Stimulated activated CD4-positive, alpha-beta T cell treated with anti-CD3 and anti-CD28 coated beads, Interleukin-4, amount 100 ng/mL, for 4 hours (primary cell): ENCODE data around the gene OSTF1.

Experiments used
- DNase-seq, 2 experiments: peaks; one replicate each; pipeline ENCODE4 v3.0.0-alpha.2; 2020

OSTF1 gene

GRCh38 chr9:75169623-75170022, 81.3 kb downstream of the OSTF1 start:
- DNase-seq = no peak

- no peak for DNase-seq
Observed at GRCh38 chr9:75170898-75171360, 82.6 kb downstream of the OSTF1 start.

- DNase-seq = no peak
Observed at GRCh38 chr9:75175395-75175794, 87.1 kb downstream of the OSTF1 start.

- no peak for DNase-seq
Observed at GRCh38 chr9:75176037-75176436, 87.7 kb downstream of the OSTF1 start.

- no peak for DNase-seq
Observed at GRCh38 chr9:75181750-75182149, 93.4 kb downstream of the OSTF1 start.

GRCh38 chr9:75183306-75183705, 95.0 kb downstream of the OSTF1 start:
- no peak for DNase-seq

GRCh38 chr9:75184471-75184870, 96.2 kb downstream of the OSTF1 start:
- DNase-seq = no peak

- DNase-seq = peak; percentile 34 to 43
Observed at GRCh38 chr9:75185585-75186170, 97.4 kb downstream of the OSTF1 start.

GRCh38 chr9:75186767-75187380, 98.6 kb downstream of the OSTF1 start:
- no peak for DNase-seq

- no peak for DNase-seq
Observed at GRCh38 chr9:75188756-75189155, 100.4 kb downstream of the OSTF1 start.

- no peak for DNase-seq
Observed at GRCh38 chr9:75190762-75191161, 102.4 kb downstream of the OSTF1 start.
